DOHH2 (cell line): ENCODE data around the gene DPP6.

Experiments
- EZH2phosphoT487 ChIP-seq: fragments of 200-600 bp; sonication (generic); IDR thresholded peaks from 2 replicates; pipeline ENCODE4 v1.6.1; 2017; ENCODE audit warnings: borderline replicate concordance, mild to moderate bottlenecking, antibody characterized with exemption, low read length, moderate library complexity, mixed read lengths
- TF ChIP-seq, protein P1 (sequence below): fragments of 200-600 bp; sonication (generic); IDR thresholded peaks from one replicate; pipeline ENCODE4 v1.5.1; 2014; ENCODE audit warnings: antibody characterized with exemption, mild to moderate bottlenecking, low read depth, low read length; ENCODE audit not compliant: poor library complexity, severe bottlenecking

DNA sequence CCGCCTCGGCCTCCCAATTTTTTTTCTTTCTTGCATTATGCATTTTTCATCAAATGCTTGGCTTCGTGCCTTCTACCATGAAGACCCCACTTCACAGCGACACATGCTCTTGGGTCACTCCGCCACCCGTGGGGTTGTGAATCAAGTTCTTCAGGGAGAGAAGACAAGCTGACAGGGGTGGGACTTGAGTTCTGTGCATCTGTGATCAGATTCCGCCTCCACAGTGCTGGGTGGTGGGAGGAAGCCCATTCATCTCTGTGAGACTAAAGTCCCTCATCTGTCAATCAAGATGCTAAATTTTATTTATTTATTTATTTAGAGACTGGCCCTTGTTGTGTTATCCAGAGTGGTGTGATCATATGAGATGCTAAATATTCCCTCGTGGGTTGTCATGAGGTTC, 333.0 kb downstream of the DPP6 start:
- TF ChIP-seq, protein P1, sequence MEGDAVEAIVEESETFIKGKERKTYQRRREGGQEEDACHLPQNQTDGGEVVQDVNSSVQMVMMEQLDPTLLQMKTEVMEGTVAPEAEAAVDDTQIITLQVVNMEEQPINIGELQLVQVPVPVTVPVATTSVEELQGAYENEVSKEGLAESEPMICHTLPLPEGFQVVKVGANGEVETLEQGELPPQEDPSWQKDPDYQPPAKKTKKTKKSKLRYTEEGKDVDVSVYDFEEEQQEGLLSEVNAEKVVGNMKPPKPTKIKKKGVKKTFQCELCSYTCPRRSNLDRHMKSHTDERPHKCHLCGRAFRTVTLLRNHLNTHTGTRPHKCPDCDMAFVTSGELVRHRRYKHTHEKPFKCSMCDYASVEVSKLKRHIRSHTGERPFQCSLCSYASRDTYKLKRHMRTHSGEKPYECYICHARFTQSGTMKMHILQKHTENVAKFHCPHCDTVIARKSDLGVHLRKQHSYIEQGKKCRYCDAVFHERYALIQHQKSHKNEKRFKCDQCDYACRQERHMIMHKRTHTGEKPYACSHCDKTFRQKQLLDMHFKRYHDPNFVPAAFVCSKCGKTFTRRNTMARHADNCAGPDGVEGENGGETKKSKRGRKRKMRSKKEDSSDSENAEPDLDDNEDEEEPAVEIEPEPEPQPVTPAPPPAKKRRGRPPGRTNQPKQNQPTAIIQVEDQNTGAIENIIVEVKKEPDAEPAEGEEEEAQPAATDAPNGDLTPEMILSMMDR, result no peak
- no peak for TF ChIP-seq EZH2phosphoT487
